ENCODE results near the gene PTAR1.

The PTAR1 gene

DNA sequence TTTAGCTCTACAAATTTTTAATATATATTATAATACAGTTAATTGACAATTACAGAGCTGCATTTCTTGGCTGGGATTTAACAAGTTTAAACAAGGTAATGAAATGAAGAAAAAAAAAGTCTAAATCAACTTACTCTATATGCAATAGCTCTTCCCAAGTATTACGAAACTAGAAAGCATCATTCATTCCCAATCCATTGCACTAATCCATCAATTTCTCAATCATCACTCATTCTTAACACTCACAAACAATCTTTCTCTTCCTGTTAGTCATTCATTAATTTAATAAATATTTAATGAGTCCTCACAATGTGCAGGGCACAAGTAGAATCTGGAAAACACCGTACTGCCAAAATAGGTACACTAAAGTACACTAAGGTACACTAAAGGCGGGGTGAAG lies 44.7 kb downstream of the PTAR1 start:
- DNase-seq (ENCODE audit: low read depth), result no peak
- TF ChIP-seq, protein P1, sequence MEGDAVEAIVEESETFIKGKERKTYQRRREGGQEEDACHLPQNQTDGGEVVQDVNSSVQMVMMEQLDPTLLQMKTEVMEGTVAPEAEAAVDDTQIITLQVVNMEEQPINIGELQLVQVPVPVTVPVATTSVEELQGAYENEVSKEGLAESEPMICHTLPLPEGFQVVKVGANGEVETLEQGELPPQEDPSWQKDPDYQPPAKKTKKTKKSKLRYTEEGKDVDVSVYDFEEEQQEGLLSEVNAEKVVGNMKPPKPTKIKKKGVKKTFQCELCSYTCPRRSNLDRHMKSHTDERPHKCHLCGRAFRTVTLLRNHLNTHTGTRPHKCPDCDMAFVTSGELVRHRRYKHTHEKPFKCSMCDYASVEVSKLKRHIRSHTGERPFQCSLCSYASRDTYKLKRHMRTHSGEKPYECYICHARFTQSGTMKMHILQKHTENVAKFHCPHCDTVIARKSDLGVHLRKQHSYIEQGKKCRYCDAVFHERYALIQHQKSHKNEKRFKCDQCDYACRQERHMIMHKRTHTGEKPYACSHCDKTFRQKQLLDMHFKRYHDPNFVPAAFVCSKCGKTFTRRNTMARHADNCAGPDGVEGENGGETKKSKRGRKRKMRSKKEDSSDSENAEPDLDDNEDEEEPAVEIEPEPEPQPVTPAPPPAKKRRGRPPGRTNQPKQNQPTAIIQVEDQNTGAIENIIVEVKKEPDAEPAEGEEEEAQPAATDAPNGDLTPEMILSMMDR (conservative IDR thresholded peaks at IDR 0.05; ENCODE audit: low read depth, low read length), result no peak
- no peak overlapping the region for H3K4me3 ChIP-seq (ENCODE audit: low read length)

GRCh38 chr9:69697475-69697874 lies 62.3 kb downstream of the PTAR1 start:
- DNase-seq (ENCODE audit: low read depth), result no peak
- H3K4me3 ChIP-seq (ENCODE audit: low read length), result no peak overlapping the region
- TF ChIP-seq, protein P1 (conservative IDR thresholded peaks at IDR 0.05; ENCODE audit: low read depth, low read length), result no peak

GRCh38 chr9:69696802-69697201 lies 63.0 kb downstream of the PTAR1 start:
- no peak overlapping the region for H3K4me3 ChIP-seq (ENCODE audit: low read length)
- TF ChIP-seq, protein P1 (conservative IDR thresholded peaks at IDR 0.05; ENCODE audit: low read depth, low read length), result no peak
- DNase-seq (ENCODE audit: low read depth), result no peak

GRCh38 chr9:69689991-69690538 lies 69.7 kb downstream of the PTAR1 start:
- TF ChIP-seq, protein P1 (conservative IDR thresholded peaks at IDR 0.05; ENCODE audit: low read depth, low read length), result no peak
- DNase-seq (ENCODE audit: low read depth), result no peak
- H3K4me3 ChIP-seq (ENCODE audit: low read length), result no peak overlapping the region

DNA sequence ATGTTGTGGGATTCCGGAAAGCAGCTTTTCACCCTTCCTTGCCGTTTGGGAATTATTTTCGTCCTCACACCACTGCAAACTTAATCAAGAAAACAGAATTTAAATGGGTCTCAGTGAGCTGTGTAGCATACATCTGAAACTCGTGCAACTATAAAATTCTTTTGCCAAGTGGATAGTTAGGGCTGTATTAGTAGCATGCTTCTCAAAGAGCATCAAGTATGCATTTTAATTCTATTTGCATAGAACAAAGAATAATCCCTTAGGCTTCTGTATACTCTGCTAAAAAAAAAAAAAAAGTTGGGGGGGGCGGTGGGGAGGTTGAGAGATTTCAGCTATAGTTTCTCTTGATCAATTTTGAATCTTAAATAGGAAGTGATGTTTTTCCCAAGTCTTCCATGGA lies 75.9 kb downstream of the PTAR1 start:
- no peak for DNase-seq (ENCODE audit: low read depth)
- no peak overlapping the region for H3K4me3 ChIP-seq (ENCODE audit: low read length)
- TF ChIP-seq, protein P1 (conservative IDR thresholded peaks at IDR 0.05; ENCODE audit: low read depth, low read length), result no peak

DNA sequence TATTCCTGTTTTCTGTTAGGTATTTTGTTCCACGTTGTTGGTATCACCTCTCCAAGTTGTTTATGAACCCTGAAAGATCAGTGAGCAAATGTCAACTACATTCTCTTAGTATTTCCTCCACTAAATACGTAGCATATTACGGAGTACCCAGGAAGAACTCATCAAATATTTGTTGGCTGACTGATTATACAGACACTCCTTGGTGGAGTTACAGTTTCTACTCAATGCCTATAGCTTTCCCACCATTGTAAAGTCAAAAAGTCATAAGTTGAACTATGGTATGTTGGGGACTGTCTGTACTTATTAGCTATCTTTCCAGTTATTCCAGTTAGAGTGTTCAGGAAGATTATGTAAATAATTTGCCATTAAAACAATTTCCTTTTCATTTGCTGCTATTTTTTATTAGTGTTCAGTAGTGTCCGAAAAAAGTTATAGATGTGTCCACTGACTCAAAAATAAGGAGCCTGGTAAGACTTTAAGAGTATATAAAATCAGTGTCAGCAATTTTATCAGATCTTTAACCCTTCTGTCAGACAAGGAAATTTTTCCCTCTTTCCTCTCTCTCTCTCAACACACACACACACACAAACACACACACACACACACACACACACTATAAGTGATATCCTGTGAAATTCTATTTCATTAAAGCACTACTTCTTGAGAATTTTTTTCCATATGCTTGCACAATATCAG lies 80.8 kb downstream of the PTAR1 start:
- TF ChIP-seq, protein P1 (conservative IDR thresholded peaks at IDR 0.05; ENCODE audit: low read depth, low read length), result no peak
- no peak for DNase-seq (ENCODE audit: low read depth)

DNA sequence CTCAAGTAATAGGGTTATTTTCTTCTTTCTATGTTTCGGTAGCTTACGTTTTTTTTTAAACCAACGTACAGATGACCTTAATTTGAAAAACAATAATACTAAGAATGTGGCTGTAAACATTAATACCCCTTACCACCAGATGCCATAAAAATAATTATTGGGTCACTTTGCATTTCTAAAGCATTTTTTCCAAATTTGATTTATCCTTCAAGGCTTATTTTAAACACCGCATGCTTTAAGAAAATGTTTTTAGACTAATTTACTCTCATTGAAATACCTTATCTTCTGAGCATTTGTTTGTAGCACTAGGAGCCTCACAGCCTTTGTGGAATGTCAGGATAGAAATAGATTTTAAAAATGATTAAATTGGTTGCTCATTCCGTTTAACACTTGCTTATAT lies 81.9 kb downstream of the PTAR1 start:
- DNase-seq (ENCODE audit: low read depth), result no peak
- TF ChIP-seq, protein P1 (conservative IDR thresholded peaks at IDR 0.05; ENCODE audit: low read depth, low read length), result no peak
- no peak overlapping the region for H3K4me3 ChIP-seq (ENCODE audit: low read length)

More for the DNA sequence above, 80.8 kb downstream of the PTAR1 start:
- no peak overlapping the region for H3K4me3 ChIP-seq (ENCODE audit: low read length)

Measured in retinal pigment epithelial cell (primary cell).